Mucosa of descending colon (tissue), 3 donors: ENCODE measurements around the gene WDCP. TPM values are rescaled to one million over a fixed set of nuclear protein-coding genes. Genes with fewer than 3 reads are reported as not detected.

Experiments used
- ATAC-seq: fragments of 200-7000 bp; cut with Tn5 transposase; one replicate; pipeline ENCODE4 v1.9.1; 2020; ENCODE audit warnings: mild to moderate bottlenecking, moderate library complexity
- DNase-seq, 3 donors: peaks; one replicate each; pipeline ENCODE4 v3.0.0-alpha.2; 2020
- H3K36me3 ChIP-seq: fragments of 200-600 bp; one replicate; pipeline ENCODE4 v1.8.0; 2021; ENCODE audit warnings: low read depth, mild to moderate bottlenecking
- H3K4me1 ChIP-seq: fragments of 200-600 bp; one replicate; pipeline ENCODE4 v1.8.0; 2021; ENCODE audit warnings: low read depth, mild to moderate bottlenecking
- H3K4me3 ChIP-seq: fragments of 200-600 bp; one replicate; pipeline ENCODE4 v1.8.0; 2021; ENCODE audit warnings: mild to moderate bottlenecking
- H3K9me3 ChIP-seq: fragments of 200-600 bp; one replicate; pipeline ENCODE4 v1.8.0; 2021; ENCODE audit warnings: mild to moderate bottlenecking
- intact Hi-C, 2 donors: fragments of 100-400 bp; cut with DNase I in 1 of 2; cut with micrococcal nuclease in 1 of 2; formaldehyde crosslinking; loops; one replicate each; pipeline versions ENCODE4 v1.11.0 to v1.11.1; 2022; cut with DNase I, micrococcal nuclease
- total RNA-seq, 3 donors: library from RNA; stranded (reverse); fragmentation: NEBNext Ultra II Directional in 2 of 3; extraction: Animal tissue kit (Norgen Biotek cat#: 25700) in 2 of 3; gene quantifications; one replicate each; pipeline versions ENCODE4 v1.2.1 to v1.2.4, GENCODE V29; 2021 to 2023
- TF ChIP-seq, protein P1 (sequence below): fragments of 200-600 bp; IDR thresholded peaks from one replicate; pipeline ENCODE4 v1.8.0; 2022; ENCODE audit warnings: antibody characterized with exemption, mild to moderate bottlenecking
- donor health status: DM: no; HTN: no; CAD: no; lungs with moderate emphysema.
- donor health status: DM: no; HTN: no; CAD: no.
- donor health status: DM: no; HTN: yes; CAD: no.

Gene WDCP
- total RNA-seq, 3 donors from 2014 or later: 3.3 to 12.7 (median 4.6) TPM

DNA sequence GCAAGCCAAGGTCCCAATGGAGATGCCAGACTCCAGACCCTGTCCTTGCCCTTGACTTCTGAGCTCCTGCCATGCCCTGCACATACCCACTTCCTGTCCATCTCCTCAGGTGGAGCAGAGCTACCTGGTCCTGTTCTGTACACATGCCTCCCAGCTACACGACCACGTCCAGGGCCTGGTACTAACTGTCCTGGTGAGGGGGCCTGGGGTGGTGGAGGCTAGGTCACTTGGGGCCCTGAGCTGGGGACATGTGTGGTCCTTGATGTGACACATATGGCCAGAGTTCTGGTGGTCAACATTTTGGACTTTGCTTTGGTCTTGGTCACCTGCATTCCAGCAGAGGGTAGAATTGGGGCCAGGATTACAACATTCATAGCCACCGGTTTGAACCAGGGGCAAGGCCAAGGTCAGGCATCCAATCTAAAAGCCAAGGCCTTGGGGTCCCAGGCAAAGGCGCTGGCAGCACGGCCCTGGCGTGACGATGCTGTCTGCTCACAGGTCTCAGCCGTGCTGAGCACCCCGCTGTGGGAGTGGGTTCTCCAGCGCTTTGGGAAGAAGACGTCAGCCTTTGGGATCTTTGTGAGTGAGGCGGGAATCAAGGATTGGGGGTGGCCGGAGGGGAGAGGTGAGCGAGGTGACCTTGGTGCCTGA is 24.7 kb downstream of the WDCP start:
- DNase-seq: no peak
- H3K9me3 ChIP-seq: no peaks in the 10 kb centered on the region
- no peak overlapping the region for H3K4me3 ChIP-seq
- intact Hi-C loops: no loop called here
- no peak for ATAC-seq
- TF ChIP-seq, protein P1, sequence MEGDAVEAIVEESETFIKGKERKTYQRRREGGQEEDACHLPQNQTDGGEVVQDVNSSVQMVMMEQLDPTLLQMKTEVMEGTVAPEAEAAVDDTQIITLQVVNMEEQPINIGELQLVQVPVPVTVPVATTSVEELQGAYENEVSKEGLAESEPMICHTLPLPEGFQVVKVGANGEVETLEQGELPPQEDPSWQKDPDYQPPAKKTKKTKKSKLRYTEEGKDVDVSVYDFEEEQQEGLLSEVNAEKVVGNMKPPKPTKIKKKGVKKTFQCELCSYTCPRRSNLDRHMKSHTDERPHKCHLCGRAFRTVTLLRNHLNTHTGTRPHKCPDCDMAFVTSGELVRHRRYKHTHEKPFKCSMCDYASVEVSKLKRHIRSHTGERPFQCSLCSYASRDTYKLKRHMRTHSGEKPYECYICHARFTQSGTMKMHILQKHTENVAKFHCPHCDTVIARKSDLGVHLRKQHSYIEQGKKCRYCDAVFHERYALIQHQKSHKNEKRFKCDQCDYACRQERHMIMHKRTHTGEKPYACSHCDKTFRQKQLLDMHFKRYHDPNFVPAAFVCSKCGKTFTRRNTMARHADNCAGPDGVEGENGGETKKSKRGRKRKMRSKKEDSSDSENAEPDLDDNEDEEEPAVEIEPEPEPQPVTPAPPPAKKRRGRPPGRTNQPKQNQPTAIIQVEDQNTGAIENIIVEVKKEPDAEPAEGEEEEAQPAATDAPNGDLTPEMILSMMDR: no peak
- no peaks in the 10 kb centered on the region for H3K36me3 ChIP-seq
- H3K4me1 ChIP-seq: no peaks in the 10 kb centered on the region

DNA sequence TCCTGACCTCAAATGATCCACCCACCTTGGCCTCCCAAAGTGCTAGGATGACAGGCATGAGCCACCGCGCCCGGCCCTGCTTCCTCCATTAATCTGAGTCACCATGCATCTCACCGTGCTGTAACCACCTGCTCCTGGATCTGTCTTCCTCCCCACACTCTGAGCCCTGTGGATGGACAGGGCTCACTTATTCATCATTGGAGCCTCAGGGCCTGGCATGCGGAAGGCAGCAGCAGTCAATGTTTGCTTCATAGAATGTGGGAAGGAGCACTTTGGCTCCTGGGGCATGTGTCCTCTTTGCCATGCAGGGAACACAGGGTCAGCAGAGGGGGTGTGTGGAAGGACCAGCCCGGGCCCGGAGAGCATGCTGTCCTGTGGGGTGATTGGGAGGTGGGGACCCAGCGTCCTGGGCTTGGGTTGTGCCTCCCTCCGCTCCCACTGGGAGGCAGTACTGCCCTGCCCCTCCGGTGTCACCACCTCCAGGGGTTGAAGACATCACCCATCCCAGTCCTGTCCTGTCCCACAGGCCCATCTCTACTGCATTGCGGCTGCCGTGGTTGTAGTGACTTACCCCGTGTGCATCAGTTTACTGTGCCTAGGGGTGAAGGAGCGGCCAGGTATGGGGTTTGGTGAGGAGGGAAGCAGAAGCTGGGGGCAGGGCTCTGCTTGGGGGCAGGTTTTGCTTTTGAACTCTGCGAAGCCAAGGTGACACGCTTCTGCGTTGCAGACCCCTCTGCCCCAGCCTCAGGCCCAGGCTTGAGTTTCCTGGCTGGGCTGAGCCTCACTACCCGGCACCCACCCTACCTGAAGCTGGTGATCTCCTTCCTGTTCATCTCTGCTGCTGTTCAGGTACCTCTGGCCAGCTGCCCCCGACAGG is 25.8 kb downstream of the WDCP start:
- Histone ChIP-seq H3K4me3 (no peak overlapping the region), H3K4me1 (no peaks in the 10 kb centered on the region), H3K9me3 (no peaks in the 10 kb centered on the region), H3K36me3 (no peaks in the 10 kb centered on the region)
- ATAC-seq: peak; percentile 74
- intact Hi-C loops: no loop called here
- TF ChIP-seq, protein P1: peak; percentile 17
- DNase-seq: peak in 2 of 3 donors; percentile 46 to 62

DNA sequence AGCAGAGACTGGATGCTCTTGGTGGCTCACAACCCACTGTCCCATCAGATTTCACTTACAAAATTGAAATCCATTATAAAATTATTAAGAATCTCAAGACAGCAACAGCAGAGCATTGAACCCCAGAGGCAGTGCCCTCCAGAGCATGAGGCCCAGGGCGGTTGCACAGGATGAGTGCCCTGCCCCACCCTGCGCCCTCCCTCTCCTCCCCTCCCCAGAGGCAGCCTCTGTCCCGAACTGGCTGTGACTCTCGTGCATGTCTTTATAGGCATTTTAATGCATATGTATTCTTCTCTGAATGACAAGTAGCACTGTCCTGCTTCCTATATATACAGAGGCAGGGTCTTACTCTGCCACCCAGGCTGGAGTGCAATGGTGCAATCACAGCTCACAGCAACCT is 26.9 kb downstream of the WDCP start:
- intact Hi-C loops: no loop called here

DNA sequence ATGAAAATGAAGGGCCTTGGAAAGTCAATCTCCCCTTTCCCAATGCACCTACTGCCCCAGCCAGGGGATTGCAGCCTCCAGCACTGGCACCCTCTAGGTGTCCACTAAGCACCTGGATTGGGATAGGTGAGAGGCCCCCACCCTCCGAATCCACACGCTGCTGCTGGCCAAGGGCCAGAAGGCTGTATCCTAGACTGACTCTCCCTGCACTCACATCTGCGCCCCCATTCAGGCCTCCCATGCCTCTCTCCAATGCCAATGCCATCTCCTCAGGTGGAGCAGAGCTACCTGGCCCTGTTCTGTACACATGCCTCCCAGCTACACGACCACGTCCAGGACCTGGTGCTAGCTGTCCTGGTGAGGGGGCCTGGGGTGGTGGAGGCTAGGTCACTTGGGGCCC is 27.5 kb downstream of the WDCP start:
- Histone ChIP-seq H3K36me3 (no peaks in the 10 kb centered on the region), H3K9me3 (no peaks in the 10 kb centered on the region), H3K4me3 (no peak overlapping the region), H3K4me1 (no peaks in the 10 kb centered on the region)
- intact Hi-C loops: no loop called here
- TF ChIP-seq, protein P1: no peak
- ATAC-seq: no peak
- no peak for DNase-seq

More for the DNA sequence above, 26.9 kb downstream of the WDCP start:
- no peaks in the 10 kb centered on the region for H3K36me3 ChIP-seq
- H3K4me3 ChIP-seq: no peak overlapping the region
- H3K9me3 ChIP-seq: no peaks in the 10 kb centered on the region
- ATAC-seq (no peak), DNase-seq (no peak)
- TF ChIP-seq, protein P1: no peak
- no peaks in the 10 kb centered on the region for H3K4me1 ChIP-seq

DNA sequence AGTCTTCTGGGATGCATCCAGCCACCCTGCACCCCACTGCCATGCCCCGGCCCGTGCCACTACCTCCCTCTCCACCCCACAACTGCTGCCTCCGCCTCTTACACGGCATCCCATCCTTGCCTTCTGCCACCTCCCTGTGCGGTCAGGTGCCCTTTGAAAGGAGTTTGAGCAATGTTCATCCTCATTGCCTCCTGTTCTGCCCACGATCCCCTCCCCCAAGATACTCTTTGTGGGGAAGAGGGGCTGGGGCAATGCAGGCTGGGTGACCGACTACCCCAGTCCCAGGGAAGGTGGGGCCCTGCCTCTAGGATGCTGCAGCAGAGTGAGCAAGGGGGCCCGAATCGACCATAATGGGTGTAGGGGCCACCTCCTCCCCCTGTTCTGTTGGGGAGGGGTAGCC is 28.9 kb downstream of the WDCP start:
- Histone ChIP-seq H3K4me1 (no peaks in the 10 kb centered on the region), H3K36me3 (no peaks in the 10 kb centered on the region), H3K9me3 (no peaks in the 10 kb centered on the region), H3K4me3 (no peak overlapping the region)
- DNase-seq (no peak), ATAC-seq (no peak)
- TF ChIP-seq, protein P1: no peak
- intact Hi-C loops: no loop called here
